IMR-90 (cell line): ENCODE results near the gene CAMTA1. TPM values are rescaled to one million over a fixed set of nuclear protein-coding genes. Genes with fewer than 3 reads are reported as not detected.

Experiments used
- ATAC-seq: fragments of 200-7000 bp; cut with Tn5 transposase; 2 replicates; pipeline ENCODE4 v1.9.1; 2020; ENCODE audit warnings: low read depth, mild to moderate bottlenecking, moderate library complexity
- BruUV-seq: library from RNA; stranded (reverse); fragments of 400-500 nt; replicated peaks from 2 replicates; lab custom pipeline; 2021; lab: Mats Ljungman, UMichigan
- CTCF ChIA-PET: fragments of 300-600 bp; formaldehyde crosslinking; extraction: SDS; loops from one replicate; lab custom pipeline; 2021; ENCODE audit warnings: antibody characterized with exemption; lab: Yijun Ruan, JAX
- POLR2A ChIA-PET: fragments of 300-600 bp; sonication (Branson Sonifier 250); formaldehyde crosslinking; loops from one replicate; lab custom pipeline; 2022; ENCODE audit warnings: antibody characterized with exemption; ENCODE audit not compliant: unreplicated experiment; lab: Charles Lee
- DNase-seq: peaks from one replicate; pipeline ENCODE4 v3.0.0; 2013
- H2AFZ ChIP-seq: replicated peaks from 2 replicates; pipeline ENCODE3; 2013; ENCODE audit warnings: low read length, mild to moderate bottlenecking; ENCODE audit not compliant: poor library complexity
- H2AK5ac ChIP-seq: 2 replicates; pipeline ENCODE4 v1.6.1; 2013; ENCODE audit warnings: low read depth, low read length, inconsistent platforms
- H2AK9ac ChIP-seq: replicated peaks from 2 replicates; pipeline ENCODE3; 2013; ENCODE audit warnings: mild to moderate bottlenecking, low read depth, low read length, moderate library complexity; ENCODE audit not compliant: poor library complexity
- H2BK120ac ChIP-seq: 2 replicates; pipeline ENCODE4 v1.6.1; 2013; ENCODE audit warnings: low read depth, low read length, inconsistent platforms
- H2BK15ac ChIP-seq: 3 replicates; pipeline ENCODE4 v1.6.1; 2013; ENCODE audit warnings: low read depth, low read length, inconsistent platforms
- H2BK20ac ChIP-seq: 2 replicates; pipeline ENCODE4 v1.6.1; 2013; ENCODE audit warnings: low read depth, mild to moderate bottlenecking, inconsistent platforms, low read length, moderate library complexity
- H2BK5ac ChIP-seq: 2 replicates; pipeline ENCODE4 v1.6.1; 2013; ENCODE audit warnings: mild to moderate bottlenecking, low read depth, low read length, inconsistent platforms; ENCODE audit not compliant: poor library complexity, severe bottlenecking
- H3K14ac ChIP-seq: replicated peaks from 2 replicates; pipeline ENCODE4 v1.6.1; 2013; ENCODE audit warnings: low read depth, low read length, inconsistent platforms
- H3K18ac ChIP-seq: 2 replicates; pipeline ENCODE4 v1.6.1; 2013; ENCODE audit warnings: low read depth, low read length, control low read depth
- H3K23ac ChIP-seq: 2 replicates; pipeline ENCODE4 v1.6.1; 2013; ENCODE audit warnings: low read depth, low read length, inconsistent platforms
- H3K27ac ChIP-seq: 2 replicates; pipeline ENCODE4 v1.5.1; 2013; ENCODE audit warnings: mild to moderate bottlenecking, control low read depth, low read length; ENCODE audit not compliant: insufficient read depth
- H3K27me3 ChIP-seq: 2 replicates; pipeline ENCODE4 v1.6.1; 2013; ENCODE audit warnings: low read length; ENCODE audit not compliant: control insufficient read depth, insufficient read depth
- H3K36me3 ChIP-seq: 2 replicates; pipeline ENCODE4 v1.6.1; 2013; ENCODE audit warnings: low read length, mixed read lengths; ENCODE audit not compliant: control insufficient read depth, insufficient read depth
- H3K4ac ChIP-seq: 2 replicates; pipeline ENCODE4 v1.6.1; 2013; ENCODE audit warnings: low read depth, low read length, inconsistent platforms
- H3K4me1 ChIP-seq: 2 replicates; pipeline ENCODE4 v1.6.1; 2013; ENCODE audit warnings: low read length, mixed read lengths; ENCODE audit not compliant: control insufficient read depth, insufficient read depth
- H3K4me2 ChIP-seq: 2 replicates; pipeline ENCODE4 v1.6.1; 2013; ENCODE audit warnings: low read depth, mild to moderate bottlenecking, control low read depth, low read length, moderate library complexity
- H3K4me3 ChIP-seq: 2 replicates; pipeline ENCODE4 v1.5.1; 2013; ENCODE audit warnings: low read depth, mild to moderate bottlenecking, control low read depth, low read length, moderate library complexity; ENCODE audit not compliant: insufficient read depth
- H3K56ac ChIP-seq: 2 replicates; pipeline ENCODE4 v1.6.1; 2013; ENCODE audit warnings: low read length, inconsistent platforms; ENCODE audit not compliant: insufficient read depth; ENCODE audit errors: extremely low read depth
- H3K79me1 ChIP-seq, 2 experiments: 2 replicates each; pipeline ENCODE4 v1.6.1; 2013; ENCODE audit warnings: low read length in 2 of 2, inconsistent platforms in 1 of 2, low read depth in 1 of 2
- H3K9ac ChIP-seq: 2 replicates; pipeline ENCODE4 v1.6.1; 2013; ENCODE audit warnings: low read depth, low read length, control low read depth
- H3K9me1 ChIP-seq: 2 replicates; pipeline ENCODE4 v1.6.1; 2013; ENCODE audit warnings: low read length, inconsistent platforms; ENCODE audit not compliant: insufficient read depth
- H3K9me3 ChIP-seq: 2 replicates; pipeline ENCODE4 v1.6.1; 2013; ENCODE audit warnings: low read length; ENCODE audit not compliant: control insufficient read depth, insufficient read depth
- H4K20me1 ChIP-seq: 2 replicates; pipeline ENCODE4 v1.6.1; 2013; ENCODE audit warnings: low read length, inconsistent platforms; ENCODE audit not compliant: insufficient read depth
- H4K5ac ChIP-seq: 2 replicates; pipeline ENCODE4 v1.6.1; 2013; ENCODE audit warnings: mild to moderate bottlenecking, low read depth, low read length, control low read depth
- H4K8ac ChIP-seq, 2 experiments: 2 replicates each; pipeline ENCODE4 v1.6.1; 2013; ENCODE audit warnings: low read depth in 2 of 2, low read length in 2 of 2, control low read depth in 1 of 2, inconsistent platforms in 1 of 2
- H4K91ac ChIP-seq: 2 replicates; pipeline ENCODE4 v1.6.1; 2013; ENCODE audit warnings: low read depth, low read length, inconsistent platforms; ENCODE audit not compliant: insufficient read depth
- CEBPB ChIP-seq: IDR thresholded peaks from 2 replicates; pipeline ENCODE4 v1.6.1; 2012; ENCODE audit warnings: low read depth, low read length, improper control_type of control experiment
- CHD1 ChIP-seq: IDR thresholded peaks from 2 replicates; pipeline ENCODE4 v1.6.1; 2012; ENCODE audit warnings: low read depth, low read length, improper control_type of control experiment
- FOS ChIP-seq: fragments of 150-350 bp; IDR thresholded peaks from 2 replicates; pipeline ENCODE4 v1.6.1; 2016; ENCODE audit warnings: low read depth, low read length
- MAFK ChIP-seq: IDR thresholded peaks from 2 replicates; pipeline ENCODE4 v1.6.1; 2012; ENCODE audit warnings: low read depth, low read length, improper control_type of control experiment
- RAD21 ChIP-seq: IDR thresholded peaks from 2 replicates; pipeline ENCODE4 v1.6.1; 2012; ENCODE audit warnings: low read length, improper control_type of control experiment
- WGBS, 2 experiments: methylation state at CpG; one replicate each; pipeline versions ENCODE4 v1.1.5 to v1.1.7; 2013; ENCODE audit warnings: missing lambda C conversion rate in 2 of 2; ENCODE audit not compliant: insufficient read length in 1 of 2; ENCODE audit errors: extremely low coverage in 2 of 2; 5-methylcytosine and 5-hydroxymethylcytosine counted together
- dilution Hi-C: fragments of 300-500 bp; cut with HindIII; formaldehyde crosslinking; loops from one replicate; pipeline ENCODE4 v1.14.3; 2018; ENCODE audit warnings: low sequenced_read_pairs; ENCODE audit not compliant: unreplicated experiment
- in situ Hi-C: fragments of 300-500 bp; cut with MboI; formaldehyde crosslinking; loops from 3 replicates; pipeline ENCODE4 v1.14.3; 2019; ENCODE audit warnings: low sequenced_read_pairs, inconsistent platforms, mixed read lengths
- intact Hi-C: fragments of 100-400 bp; cut with micrococcal nuclease; formaldehyde crosslinking; loops from 2 replicates; pipeline ENCODE4 v1.10.0; 2022
- polyA plus RNA-seq, 3 experiments: library from polyadenylated mRNA; depleted of rRNA; stranded (reverse); fragments of >200 nt; gene quantifications; 2 replicates each; pipeline ENCODE4 v1.2.3, GENCODE V29; 2012; ENCODE audit warnings: low replicate concordance in 1 of 3
- total RNA-seq: library from RNA; depleted of rRNA; stranded (reverse); fragments of >200 nt; gene quantifications from 2 replicates; pipeline ENCODE4 v1.2.3, GENCODE V29; 2012

CAMTA1 gene
- total and polyA plus RNA-seq, 2 of the 4 experiments (the other 2 are of a cell fraction) = 35.5 to 74.3 TPM

GRCh38 chr1:7535934-7536878, 751.0 kb downstream of the CAMTA1 start:
- Histone ChIP-seq H3K4me3 (no peak overlapping the region), H3K56ac (no peak overlapping the region), H2AK9ac (no peak overlapping the region), H3K18ac (no peak overlapping the region), H4K5ac (no peak overlapping the region), H2BK15ac (no peak overlapping the region), H2AFZ (no peak overlapping the region), H3K27ac (no peak overlapping the region), H3K9me1 (no peaks in the 10 kb centered on the region), H3K14ac (no peak overlapping the region), H3K4ac (no peak overlapping the region), H2BK5ac (no peak overlapping the region), H2BK120ac (no peak overlapping the region), H3K23ac (no peak overlapping the region), H3K4me1 (no peaks in the 10 kb centered on the region), H3K9ac (no peak overlapping the region), H4K91ac (no peak overlapping the region), H3K4me2 (no peak overlapping the region), H3K27me3 (no peaks in the 10 kb centered on the region), H3K36me3 (no peaks in the 10 kb centered on the region), H2AK5ac (no peak overlapping the region), H2BK20ac (no peak overlapping the region), H3K9me3 (peaks cover 2% of the 10 kb centered on the region; the same call in 1 of the 2 replicates), H4K8ac (no peak overlapping the region), H4K20me1 (no peaks in the 10 kb centered on the region), H3K79me1 (no peaks in the 10 kb centered on the region)
- dilution Hi-C loops (no loop called here), intact Hi-C loops (no loop called here), in situ Hi-C loops (no loop called here)
- ChIA-PET CTCF (no interaction called here), POLR2A (no interaction called here)
- no peak for DNase-seq
- 71% methylated on average over 10 of the region's 23 CpGs; no CpG with 5 or more reads in 1 of the 2 experiments for WGBS, 2 experiments
- TF ChIP-seq CHD1 (no peak), CEBPB (no peak), RAD21 (no peak), MAFK (peak; percentile 80), FOS (no peak)
- no peak for ATAC-seq
- BruUV-seq = no TSS peak
